Coronary artery (tissue), 2 donors: ENCODE data around the gene LIX1.
"Not testable (repeated sequence)": the region's sequence is repeated elsewhere in the genome, so short reads cannot be mapped to it uniquely, and the experiment has no call there.

ENCODE experiments used
- DNase-seq: peaks from one replicate; pipeline ENCODE4 v3.0.0-alpha.2; 2017; ENCODE audit warnings: low spot score
- H3K27ac ChIP-seq, 2 donors: fragments of 200-600 bp; sonication (generic); one replicate each; pipeline ENCODE4 v1.5.1; 2016 to 2019
- H3K4me3 ChIP-seq: fragments of 200-600 bp; sonication (generic); 2 replicates; pipeline ENCODE4 v1.5.1; 2016; ENCODE audit warnings: mild to moderate bottlenecking, moderate library complexity
- TF ChIP-seq, protein P1 (sequence below): fragments of 200-600 bp; sonication (generic); IDR thresholded peaks from one replicate; pipeline ENCODE4 v1.5.1; 2019; ENCODE audit warnings: antibody characterized with exemption

LIX1 gene

GRCh38 chr5:97141539-97141938 lies 872 bp downstream of the LIX1 start:
- Histone ChIP-seq H3K27ac (no peak overlapping the region), H3K4me3 (no peak overlapping the region)
- TF ChIP-seq, protein P1, sequence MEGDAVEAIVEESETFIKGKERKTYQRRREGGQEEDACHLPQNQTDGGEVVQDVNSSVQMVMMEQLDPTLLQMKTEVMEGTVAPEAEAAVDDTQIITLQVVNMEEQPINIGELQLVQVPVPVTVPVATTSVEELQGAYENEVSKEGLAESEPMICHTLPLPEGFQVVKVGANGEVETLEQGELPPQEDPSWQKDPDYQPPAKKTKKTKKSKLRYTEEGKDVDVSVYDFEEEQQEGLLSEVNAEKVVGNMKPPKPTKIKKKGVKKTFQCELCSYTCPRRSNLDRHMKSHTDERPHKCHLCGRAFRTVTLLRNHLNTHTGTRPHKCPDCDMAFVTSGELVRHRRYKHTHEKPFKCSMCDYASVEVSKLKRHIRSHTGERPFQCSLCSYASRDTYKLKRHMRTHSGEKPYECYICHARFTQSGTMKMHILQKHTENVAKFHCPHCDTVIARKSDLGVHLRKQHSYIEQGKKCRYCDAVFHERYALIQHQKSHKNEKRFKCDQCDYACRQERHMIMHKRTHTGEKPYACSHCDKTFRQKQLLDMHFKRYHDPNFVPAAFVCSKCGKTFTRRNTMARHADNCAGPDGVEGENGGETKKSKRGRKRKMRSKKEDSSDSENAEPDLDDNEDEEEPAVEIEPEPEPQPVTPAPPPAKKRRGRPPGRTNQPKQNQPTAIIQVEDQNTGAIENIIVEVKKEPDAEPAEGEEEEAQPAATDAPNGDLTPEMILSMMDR: no peak
- no peak for DNase-seq

GRCh38 chr5:97141031-97141430 lies 1.4 kb downstream of the LIX1 start:
- DNase-seq: no peak
- Histone ChIP-seq H3K4me3 (no peak overlapping the region), H3K27ac (no peak overlapping the region)
- TF ChIP-seq, protein P1: no peak

DNA sequence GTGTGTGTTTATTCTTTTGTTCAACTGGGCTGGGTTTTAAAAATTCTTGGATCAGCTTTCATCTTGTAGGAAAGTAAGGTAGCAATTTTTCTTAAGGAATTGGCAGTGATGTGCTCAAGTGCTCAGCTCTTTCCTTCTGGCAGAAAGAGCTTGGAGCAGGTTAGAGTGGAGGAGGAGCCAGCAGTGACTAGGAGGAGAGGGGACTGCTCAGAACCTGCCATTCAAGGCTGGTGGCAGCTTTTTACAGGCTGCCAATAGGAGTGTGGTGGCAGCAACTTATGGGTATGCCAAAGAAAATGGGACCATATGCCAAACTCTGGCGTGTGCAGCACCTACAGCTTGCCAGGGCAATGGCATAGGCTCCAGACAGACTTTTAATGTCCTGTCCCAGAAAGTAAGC lies 2.2 kb downstream of the LIX1 start:
- not testable (repeated sequence) for H3K27ac ChIP-seq, DNase-seq, H3K4me3 ChIP-seq

DNA sequence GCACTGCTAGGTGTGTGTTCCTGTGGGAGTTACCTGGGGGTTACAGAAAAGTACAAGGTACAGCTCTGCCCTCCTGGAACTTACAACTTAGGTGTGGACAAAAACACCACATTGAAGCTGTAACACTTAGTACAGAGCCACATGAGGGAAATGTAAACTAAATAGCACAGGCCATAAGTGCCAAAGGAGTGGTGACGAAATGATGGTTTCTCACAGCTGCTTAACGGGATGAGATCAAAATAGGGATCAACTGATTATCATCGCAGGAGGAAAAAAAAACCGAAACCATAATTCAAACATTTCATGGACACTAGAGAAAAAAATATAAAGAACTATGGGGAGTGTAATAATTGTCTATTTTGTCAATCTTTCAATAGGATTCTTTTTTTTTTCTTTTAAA lies 5.9 kb downstream of the LIX1 start:
- H3K4me3 ChIP-seq: no peak overlapping the region
- no peak overlapping the region for H3K27ac ChIP-seq
- DNase-seq: no peak
- TF ChIP-seq, protein P1: no peak

- DNase-seq: no peak
- TF ChIP-seq, protein P1: no peak
- H3K27ac ChIP-seq: no peak overlapping the region
- no peak overlapping the region for H3K4me3 ChIP-seq
Observed at GRCh38 chr5:97135868-97136267, 6.5 kb downstream of the LIX1 start.

GRCh38 chr5:97134634-97135033 lies 7.8 kb downstream of the LIX1 start:
- H3K27ac ChIP-seq: no peak overlapping the region
- TF ChIP-seq, protein P1: no peak
- no peak for DNase-seq
- H3K4me3 ChIP-seq: no peak overlapping the region

GRCh38 chr5:97133101-97133500 lies 9.3 kb downstream of the LIX1 start:
- Histone ChIP-seq H3K27ac (no peak overlapping the region), H3K4me3 (no peak overlapping the region)
- TF ChIP-seq, protein P1: no peak
- no peak for DNase-seq

DNA sequence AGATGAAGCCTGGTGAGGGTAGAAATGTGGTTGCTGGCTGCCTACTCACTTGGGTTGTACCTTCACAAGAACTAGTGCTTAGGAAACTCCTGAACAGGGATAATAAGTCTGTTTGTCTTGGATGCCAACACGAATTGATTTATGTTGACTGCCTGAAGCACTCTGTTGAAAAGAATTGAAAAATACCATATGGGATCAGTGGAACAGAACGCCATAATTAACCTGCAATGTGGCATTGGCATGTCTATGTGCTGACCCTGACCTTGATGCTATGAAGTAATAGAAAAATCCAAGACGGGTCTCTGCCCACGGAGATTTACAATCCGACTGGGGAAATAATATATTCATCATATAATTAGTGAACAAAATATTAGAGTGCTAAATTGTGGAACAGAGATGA lies 10.5 kb downstream of the LIX1 start:
- H3K4me3 ChIP-seq: no peak overlapping the region
- TF ChIP-seq, protein P1: no peak
- DNase-seq: no peak
- H3K27ac ChIP-seq: no peak overlapping the region
